NOMO-1 (cell line): Measurements from ENCODE around the gene RETREG3.
"Not testable (repeated sequence)": the region's sequence is repeated elsewhere in the genome, so short reads cannot be mapped to it uniquely, and the experiment has no call there.

Experiments
- DNase-seq, 2 experiments: peaks; one replicate each; lab custom pipeline; 2025; ENCODE audit not compliant: unreplicated experiment in 2 of 2; lab: John Stamatoyannopoulos, UW

Gene RETREG3

DNA sequence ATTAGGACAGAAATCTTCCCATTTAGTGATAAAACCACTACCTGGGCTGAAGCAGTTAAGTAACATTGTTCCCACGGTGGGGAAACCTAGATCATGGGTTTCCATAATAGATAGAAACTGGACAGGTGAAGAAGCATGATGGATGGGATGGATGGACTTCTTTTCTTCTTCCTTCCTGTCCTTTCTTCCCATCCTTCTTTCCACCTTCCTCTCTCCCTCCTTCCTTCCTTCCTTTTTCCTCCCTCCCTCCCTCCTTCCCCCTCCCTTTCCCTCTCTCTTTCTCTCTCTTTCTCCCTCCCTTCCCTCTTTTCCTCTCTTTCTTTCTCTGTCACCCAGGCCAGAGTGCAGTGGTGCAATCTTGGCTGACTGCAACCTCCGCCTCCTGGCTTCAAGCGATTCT is 34.7 kb downstream of the RETREG3 start:
- DNase-seq: no peak

DNA sequence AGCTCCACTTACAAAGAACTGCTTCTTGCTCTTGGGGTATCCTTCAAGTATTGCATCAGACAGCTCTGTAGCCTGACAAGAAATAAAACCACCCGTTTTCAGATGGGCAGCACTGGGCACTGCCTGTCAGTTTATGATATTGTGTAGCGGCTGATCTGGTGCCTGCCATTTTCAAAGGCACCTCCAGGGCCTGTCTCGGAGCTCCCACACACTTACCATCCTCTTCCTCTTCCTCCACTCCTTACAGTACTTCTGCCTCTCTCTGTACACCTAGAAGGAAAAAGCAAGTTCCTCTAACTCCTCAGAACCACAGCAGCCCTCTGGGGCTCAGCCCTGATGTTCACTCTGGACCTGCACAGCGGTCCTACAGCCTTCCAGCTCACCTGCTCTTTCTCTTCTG is 36.1 kb downstream of the RETREG3 start:
- DNase-seq: no peak

DNA sequence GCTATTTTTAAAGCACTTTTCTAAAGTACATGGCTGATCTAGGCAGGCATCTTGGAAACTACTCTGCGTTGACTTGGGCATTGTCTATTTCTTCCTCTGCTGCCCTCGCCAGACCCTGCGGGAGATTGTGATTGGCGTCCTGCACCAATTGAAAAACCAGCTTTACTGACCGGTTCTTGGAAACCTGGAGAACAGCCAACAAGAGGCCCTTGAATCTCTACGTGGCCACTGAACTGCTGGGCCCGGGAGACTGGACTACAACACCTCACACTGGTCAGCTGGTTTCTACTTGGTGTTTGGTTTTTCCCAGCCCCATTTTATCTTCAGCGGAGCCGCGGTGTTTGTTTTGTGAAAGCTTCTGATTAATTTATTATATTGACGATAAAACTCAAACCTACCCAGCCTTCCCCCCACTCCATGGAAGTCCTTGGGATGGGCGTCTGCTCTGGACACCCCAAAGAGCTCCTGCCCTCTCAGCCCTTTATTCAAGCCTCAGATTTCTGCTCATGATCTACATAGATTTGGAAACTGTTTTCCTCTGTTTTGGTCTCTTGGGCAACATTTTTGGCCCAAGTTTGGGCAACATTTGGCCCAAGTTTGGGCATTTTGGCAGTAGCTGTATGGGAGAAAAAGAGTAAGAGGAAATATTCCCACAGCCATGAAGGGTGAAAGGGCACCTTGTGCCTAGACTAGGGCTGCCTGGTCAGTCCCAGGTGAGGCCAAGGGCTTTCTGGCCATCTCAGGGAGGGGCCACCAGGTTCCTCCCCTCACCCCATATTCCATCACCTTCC is 37.5 kb downstream of the RETREG3 start:
- DNase-seq: no peak

DNA sequence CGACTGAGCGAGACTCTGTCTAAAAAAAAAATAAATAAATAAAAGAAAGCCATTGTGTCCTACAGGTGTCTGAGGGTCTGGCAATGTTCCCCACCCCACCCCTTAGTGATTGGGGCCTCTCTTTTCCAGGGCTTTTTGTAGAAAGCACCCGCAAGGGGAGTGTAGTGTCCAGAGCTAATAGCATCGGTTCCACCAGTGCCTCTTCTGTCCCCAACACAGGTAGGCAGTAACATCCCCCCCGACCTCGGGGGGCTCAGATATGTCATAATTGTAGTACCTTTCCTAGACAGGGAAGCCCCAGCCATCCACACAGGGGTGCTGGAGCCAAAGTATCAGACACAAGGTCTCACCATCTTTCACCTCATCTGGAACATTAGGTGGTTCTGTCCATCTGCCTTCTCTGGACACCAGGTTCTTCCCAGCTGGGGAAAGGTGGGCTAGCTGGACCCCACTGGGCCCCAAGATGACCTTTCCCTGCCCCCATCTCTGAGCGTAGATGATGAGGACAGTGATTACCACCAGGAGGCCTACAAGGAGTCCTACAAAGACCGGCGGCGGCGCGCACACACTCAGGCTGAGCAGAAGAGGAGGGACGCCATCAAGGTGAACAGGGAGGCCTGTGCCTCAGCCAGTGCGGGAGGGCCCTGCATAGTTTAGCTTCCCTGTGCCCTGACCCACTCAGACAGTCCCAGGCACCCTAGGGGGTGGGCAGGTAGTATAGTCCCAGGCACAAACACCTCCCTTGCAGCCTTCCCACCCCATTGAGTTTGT is 40.6 kb downstream of the RETREG3 start:
- DNase-seq: no peak

- DNase-seq: peak; percentile 84 to 87
Measured at GRCh38 chr17:42566883-42567573, 42.1 kb downstream of the RETREG3 start, which contains the start of gene MLX. Gene MLX (plus strand): TSS chr17:42567100. CDS start chr17:42567125, 25 bp downstream.

GRCh38 chr17:42566215-42566882 is 42.8 kb downstream of the RETREG3 start:
- DNase-seq: no peak

DNA sequence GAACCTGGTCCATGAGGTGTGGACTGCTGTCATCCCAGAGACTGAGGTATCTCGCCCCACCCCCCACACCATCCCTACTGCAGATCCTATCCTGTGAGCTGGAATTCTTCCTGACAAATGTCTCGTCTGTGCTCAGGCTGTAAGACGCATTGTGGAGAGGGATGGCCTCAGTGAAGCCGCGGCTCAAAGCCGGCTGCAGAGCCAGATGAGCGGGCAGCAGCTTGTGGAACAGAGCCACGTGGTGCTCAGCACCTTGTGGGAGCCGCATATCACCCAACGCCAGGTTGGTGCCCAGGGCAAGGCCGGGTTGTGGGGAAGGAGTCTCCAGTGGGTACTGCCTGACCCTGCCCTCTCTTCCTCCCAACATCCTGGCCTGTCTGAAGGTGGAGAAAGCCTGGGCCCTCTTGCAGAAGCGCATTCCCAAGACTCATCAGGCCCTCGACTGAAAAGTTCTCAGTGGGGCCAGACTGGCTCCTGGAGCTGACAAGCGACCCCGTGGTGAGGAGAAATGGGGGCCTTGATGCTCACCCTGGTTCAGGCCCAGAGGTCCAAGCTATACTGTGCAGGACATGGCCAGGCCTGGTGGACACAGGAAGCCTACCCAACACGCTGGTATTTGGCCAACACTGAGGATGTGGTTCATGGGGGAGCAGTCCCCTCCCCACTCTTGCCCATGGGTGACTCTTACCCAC is 43.5 kb downstream of the RETREG3 start:
- DNase-seq: no peak

- DNase-seq: no peak
Measured at GRCh38 chr17:42564815-42565522, 44.2 kb downstream of the RETREG3 start.

- DNase-seq: no peak
Measured at GRCh38 chr17:42563950-42564349, 45.2 kb downstream of the RETREG3 start.

GRCh38 chr17:42563543-42563942 is 45.6 kb downstream of the RETREG3 start:
- no peak for DNase-seq

DNA sequence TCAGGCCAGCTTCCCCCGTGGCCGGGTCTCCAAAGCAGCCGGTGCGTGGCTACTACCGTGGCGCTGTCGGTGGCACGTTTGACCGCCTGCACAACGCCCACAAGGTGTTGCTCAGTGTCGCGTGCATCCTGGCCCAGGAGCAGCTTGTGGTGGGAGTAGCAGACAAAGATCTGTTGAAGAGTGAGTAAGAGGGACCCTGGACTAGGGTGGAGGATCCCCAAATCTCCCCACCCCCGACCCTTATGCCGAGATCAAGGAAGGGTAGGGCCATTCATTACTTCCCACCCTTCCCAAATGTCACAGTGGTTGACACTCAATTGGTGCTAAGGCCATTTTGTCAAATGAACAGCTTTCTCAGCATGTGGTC is 46.0 kb downstream of the RETREG3 start:
- no peak for DNase-seq

GRCh38 chr17:42562388-42563142 is 46.6 kb downstream of the RETREG3 start:
- peak in 1 of 2 experiments; percentile 34 for DNase-seq

DNA sequence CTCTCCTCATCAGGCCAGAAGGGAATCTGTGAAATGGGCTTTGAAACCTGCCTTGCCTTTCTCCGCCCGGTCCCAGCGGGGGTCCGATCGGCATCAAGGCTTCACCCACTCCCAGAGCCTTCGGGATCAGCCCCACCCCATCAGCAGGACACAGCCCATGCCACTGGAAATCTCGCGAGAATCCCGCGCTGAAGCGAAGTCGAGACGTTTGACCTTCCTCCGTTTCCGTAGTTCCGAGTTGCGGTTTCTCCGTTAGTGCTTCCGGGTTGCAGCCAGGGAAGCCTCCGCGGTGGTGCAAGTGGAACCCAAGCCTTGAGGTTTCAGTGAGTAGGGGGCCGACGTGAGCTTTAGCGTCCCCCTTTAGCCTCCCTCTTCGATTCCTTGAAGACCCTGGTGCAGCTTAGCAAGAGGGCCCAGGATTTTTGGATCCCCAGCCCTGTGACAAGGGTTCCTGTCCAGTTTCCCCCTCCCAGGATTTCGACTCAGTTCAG is 47.2 kb downstream of the RETREG3 start, which contains the start of gene COASY:
COASY (plus strand) TSS at position 252 of the 491 bp plus-strand sequence. CDS start 475 bp downstream, outside the sequence.
- peak; percentile 91 to 92 for DNase-seq

- DNase-seq: no peak
Measured at GRCh38 chr17:42560246-42560645, 48.9 kb downstream of the RETREG3 start.

GRCh38 chr17:42559075-42559474 is 50.1 kb downstream of the RETREG3 start:
- no peak for DNase-seq

DNA sequence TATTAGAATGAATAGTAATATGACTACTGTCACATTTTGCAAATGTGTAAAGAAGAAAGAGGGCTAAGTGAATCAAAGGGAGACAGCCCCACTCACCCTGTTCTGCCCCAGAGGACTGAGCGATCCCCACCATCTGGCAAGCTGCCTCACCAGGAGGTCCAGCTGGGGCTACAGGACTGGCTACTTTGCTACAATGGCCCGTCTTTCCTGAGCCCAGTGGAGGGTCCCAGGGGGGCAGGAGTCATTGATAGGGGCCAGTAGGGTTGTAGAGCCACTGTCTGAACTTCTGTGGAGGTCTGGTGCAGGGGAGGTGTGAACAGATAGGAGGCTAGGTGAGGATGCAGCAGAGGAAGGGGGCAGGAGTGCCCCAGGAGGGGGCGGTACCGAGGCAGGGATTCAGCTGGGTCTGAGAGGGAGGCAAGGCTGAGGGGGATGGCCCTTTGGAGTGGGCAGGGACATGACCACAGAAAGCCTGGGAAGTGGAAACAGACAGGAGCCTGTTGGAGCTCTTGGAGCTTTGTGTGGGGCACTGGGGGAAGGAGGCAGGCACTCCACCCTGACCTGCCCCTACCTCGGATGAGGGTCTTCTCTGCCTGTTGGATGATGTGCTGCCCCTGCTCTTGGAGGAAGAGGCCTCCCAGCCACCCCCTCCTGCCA is 53.1 kb downstream of the RETREG3 start:
- DNase-seq: not testable (repeated sequence)

GRCh38 chr17:42555122-42555622 is 54.0 kb downstream of the RETREG3 start:
- no peak for DNase-seq
